CD4-positive, alpha-beta T cell (primary cell): ENCODE data around the gene FAM76A. TPM values are rescaled to one million over a fixed set of nuclear protein-coding genes. Genes with fewer than 3 reads are reported as not detected.

Experiments used
- ATAC-seq: fragments of 200-7000 bp; cut with Tn5 transposase; one replicate; pipeline ENCODE4 v1.10.0; 2022; ENCODE audit warnings: mild to moderate bottlenecking; ENCODE audit not compliant: poor library complexity
- CTCF ChIA-PET: fragments of 350-600 bp; sonication (Branson Sonifier 250); formaldehyde crosslinking; loops from one replicate; lab custom pipeline; 2021; ENCODE audit warnings: antibody characterized with exemption, inconsistent platforms; lab: Charles Lee
- POLR2A ChIA-PET: fragments of 350-600 bp; sonication (Branson Sonifier 250); formaldehyde crosslinking; loops from one replicate; lab custom pipeline; 2021; ENCODE audit warnings: antibody characterized with exemption, inconsistent platforms; lab: Charles Lee
- DNase-seq, 14 experiments: peaks; one replicate each; pipeline ENCODE4 v3.0.0-alpha.2; 2013 to 2020; ENCODE audit warnings: mixed read lengths in 2 of 14
- H3K27ac ChIP-seq, 2 donors: one replicate each; pipeline versions ENCODE4 v1.5.1 to v1.7.0; 2013; ENCODE audit warnings: low read length in 2 of 2, low read depth in 1 of 2, mild to moderate bottlenecking in 1 of 2
- H3K27me3 ChIP-seq, 2 experiments: 1 replicate in 1 of 2; 2 replicates in 1 of 2; pipeline versions ENCODE4 v1.6.1 to v1.7.0; 2013; ENCODE audit warnings: low read length in 2 of 2, control low read depth in 1 of 2, mild to moderate bottlenecking in 1 of 2, moderate library complexity in 1 of 2; ENCODE audit not compliant: insufficient read depth in 2 of 2, control insufficient read depth in 1 of 2
- H3K36me3 ChIP-seq: one replicate; pipeline ENCODE4 v1.6.1; 2013; ENCODE audit warnings: low read length, control low read depth; ENCODE audit not compliant: insufficient read depth
- H3K4me1 ChIP-seq: one replicate; pipeline ENCODE4 v1.6.1; 2013; ENCODE audit warnings: low read length, control low read depth; ENCODE audit not compliant: insufficient read depth
- H3K4me3 ChIP-seq: one replicate; pipeline ENCODE4 v1.5.1; 2013; ENCODE audit warnings: mild to moderate bottlenecking, low read length, moderate library complexity
- H3K9me3 ChIP-seq, 2 experiments: 1 replicate in 1 of 2; 2 replicates in 1 of 2; pipeline versions ENCODE4 v1.6.1 to v1.7.0; 2013; ENCODE audit warnings: low read length in 2 of 2, mild to moderate bottlenecking in 2 of 2, control low read depth in 1 of 2, moderate library complexity in 1 of 2; ENCODE audit not compliant: control insufficient read depth in 1 of 2, insufficient read depth in 1 of 2
- H3K27ac Mint-ChIP-seq: one replicate; pipeline ENCODE4 v1.8.0; 2020; ENCODE audit warnings: mixed read lengths
- H3K27me3 Mint-ChIP-seq: one replicate; pipeline ENCODE4 v1.8.0; 2021; ENCODE audit warnings: mixed read lengths
- H3K36me3 Mint-ChIP-seq: one replicate; pipeline ENCODE4 v1.8.0; 2021; ENCODE audit warnings: low read depth, mixed read lengths
- H3K4me1 Mint-ChIP-seq: one replicate; pipeline ENCODE4 v1.8.0; 2021; ENCODE audit warnings: low read depth, mixed read lengths
- H3K4me3 Mint-ChIP-seq: one replicate; pipeline ENCODE4 v1.8.0; 2020; ENCODE audit warnings: mild to moderate bottlenecking, mixed read lengths
- H3K9me3 Mint-ChIP-seq: one replicate; pipeline ENCODE4 v1.8.0; 2020; ENCODE audit warnings: mixed read lengths
- CTCF ChIP-seq: fragments of 200-600 bp; IDR thresholded peaks from one replicate; pipeline ENCODE4 v1.8.0; 2022; ENCODE audit warnings: antibody characterized with exemption, mild to moderate bottlenecking
- intact Hi-C, 2 experiments: fragments of 100-400 bp; cut with DNase I in 1 of 2; cut with micrococcal nuclease in 1 of 2; formaldehyde crosslinking; loops; one replicate each; pipeline versions ENCODE4 v1.15.1 to v1.9.0; 2023 to 2025; cut with DNase I, micrococcal nuclease
- total RNA-seq, 174 experiments: library from RNA in 2 of 174; stranded (reverse) in 2 of 174; gene quantifications; one replicate each; pipeline ENCODE4 v1.2.3 and lab custom pipeline; 2021 to 2026

FAM76A gene
- total RNA-seq, 2 experiments from 2014 or later: 26.0 to 28.7 TPM

GRCh38 chr1:27719286-27720251 lies 6.2 kb upstream of the FAM76A start:
- Histone ChIP-seq H3K36me3 (no peaks in the 10 kb centered on the region), H3K4me3 (no peak overlapping the region), H3K27me3 (peaks cover 0 to 3% of the 10 kb centered on the region in 2 experiments), H3K27ac (no peak overlapping the region), H3K4me1 (no peaks in the 10 kb centered on the region), H3K9me3 (peaks cover 0 to 5% of the 10 kb centered on the region in 2 experiments)
- intact Hi-C loops: loop anchor here (1.0 to 10.0 kb wide), 4 partner anchors 50 to 395 kb away; partner anchors contain the start of genes EYA3 (in 1 of the 2) and TMEM222 (in 1 of the 2)
- ATAC-seq: peak; percentile 56
- Mint-ChIP-seq H3K27me3 (peaks cover 16% of the 10 kb centered on the region), H3K4me1 (no peaks in the 10 kb centered on the region), H3K9me3 (no peaks in the 10 kb centered on the region), H3K27ac (no peak overlapping the region), H3K36me3 (no peaks in the 10 kb centered on the region), H3K4me3 (no peak overlapping the region)
- DNase-seq: peak in 5 of 14 experiments; percentile 3 to 37 (median 13)
- TF ChIP-seq CTCF: peak; percentile 44
- ChIA-PET POLR2A (no interaction called here), CTCF (interaction anchor here (0.8 to 2.7 kb wide), 2 partner anchors 8 to 50 kb away, joined by 3 to 13 read pairs; no protein-coding TSS in a partner anchor)

GRCh38 chr1:27724961-27725373 lies 794 bp upstream of the FAM76A start:
- Histone ChIP-seq H3K9me3 (no peaks in the 10 kb centered on the region), H3K27me3 (no peaks in the 10 kb centered on the region), H3K36me3 (peaks cover 12% of the 10 kb centered on the region), H3K4me1 (peaks cover 19% of the 10 kb centered on the region), H3K27ac (peak overlapping the region; percentile 82 to 85), H3K4me3 (peak overlapping the region; percentile 50)
- peak in 5 of 14 experiments; percentile 3 to 57 (median 35) for DNase-seq
- peak overlapping the region; percentile 89 for H3K27ac Mint-ChIP-seq
- H3K9me3 Mint-ChIP-seq: no peaks in the 10 kb centered on the region
- no peak for ATAC-seq
- H3K27me3 Mint-ChIP-seq: no peaks in the 10 kb centered on the region
- intact Hi-C loops: loop anchor here (1.0 to 10.0 kb wide), 8 partner anchors 47 to 493 kb away; partner anchors contain the start of genes EYA3 (in 1 of the 2), IFI6 (in 1 of the 2), STX12 (in 1 of the 2) and TMEM222 (in 1 of the 2)
- peak overlapping the region; percentile 85 for H3K4me3 Mint-ChIP-seq
- TF ChIP-seq CTCF: no peak
- peaks cover 22% of the 10 kb centered on the region for H3K36me3 Mint-ChIP-seq
- H3K4me1 Mint-ChIP-seq: peaks cover 23% of the 10 kb centered on the region
- ChIA-PET CTCF (interaction anchor here (0.8 to 2.8 kb wide), 12 partner anchors 10 to 628 kb away, joined by 3 to 44 read pairs (median 4); partner anchors contain the start of genes AHDC1, IFI6 and STX12), POLR2A (interaction anchor here (0.7 to 1.9 kb wide), 30 partner anchors 13 to 1457 kb away, joined by 3 to 58 read pairs (median 4); partner anchors contain the start of genes GPATCH3, IFI6, MED18 and PPP1R8)
